RWPE2 (cell line): ENCODE data around the gene TACC2.

ENCODE experiments used
- ATAC-seq: fragments of 200-7000 bp; cut with Tn5 transposase; 3 replicates; pipeline ENCODE4 v1.9.1; 2021; ENCODE audit warnings: low read depth
- DNase-seq: peaks from one replicate; pipeline ENCODE4 v3.0.0-alpha.2; 2020; ENCODE audit warnings: low spot score
- H3K27ac ChIP-seq: fragments of 450-650 bp; 2 replicates; pipeline ENCODE4 v1.5.1; 2017; ENCODE audit warnings: mild to moderate bottlenecking; ENCODE audit not compliant: poor library complexity, severe bottlenecking
- H3K27me3 ChIP-seq: fragments of 250-450 bp; sonication (Bioruptor Pico); 2 replicates; pipeline ENCODE4 v1.5.1; 2021; ENCODE audit warnings: mild to moderate bottlenecking, moderate library complexity; ENCODE audit not compliant: insufficient read depth, poor library complexity, severe bottlenecking
- H3K36me3 ChIP-seq: fragments of 250-450 bp; sonication (Bioruptor Pico); 2 replicates; pipeline ENCODE4 v1.5.1; 2020; ENCODE audit warnings: low read depth, mild to moderate bottlenecking, moderate library complexity
- H3K4me1 ChIP-seq: fragments of 250-450 bp; sonication (Bioruptor Pico); 2 replicates; pipeline ENCODE4 v1.5.1; 2021; ENCODE audit warnings: mild to moderate bottlenecking, moderate library complexity; ENCODE audit not compliant: insufficient read depth, poor library complexity, severe bottlenecking
- H3K4me3 ChIP-seq: fragments of 250-450 bp; sonication (Bioruptor Pico); 2 replicates; pipeline ENCODE4 v1.5.1; 2021; ENCODE audit warnings: mild to moderate bottlenecking, moderate library complexity; ENCODE audit not compliant: severe bottlenecking
- H3K9me3 ChIP-seq: fragments of 250-450 bp; sonication (Bioruptor Pico); 2 replicates; pipeline ENCODE4 v1.5.1; 2021; ENCODE audit warnings: mild to moderate bottlenecking, moderate library complexity; ENCODE audit not compliant: severe bottlenecking
- TF ChIP-seq, protein P1 (sequence below): fragments of 450-650 bp; IDR thresholded peaks from one replicate; pipeline ENCODE4 v1.5.1; 2017; ENCODE audit warnings: mild to moderate bottlenecking, moderate library complexity; ENCODE audit not compliant: poor library complexity, severe bottlenecking

The TACC2 gene

DNA sequence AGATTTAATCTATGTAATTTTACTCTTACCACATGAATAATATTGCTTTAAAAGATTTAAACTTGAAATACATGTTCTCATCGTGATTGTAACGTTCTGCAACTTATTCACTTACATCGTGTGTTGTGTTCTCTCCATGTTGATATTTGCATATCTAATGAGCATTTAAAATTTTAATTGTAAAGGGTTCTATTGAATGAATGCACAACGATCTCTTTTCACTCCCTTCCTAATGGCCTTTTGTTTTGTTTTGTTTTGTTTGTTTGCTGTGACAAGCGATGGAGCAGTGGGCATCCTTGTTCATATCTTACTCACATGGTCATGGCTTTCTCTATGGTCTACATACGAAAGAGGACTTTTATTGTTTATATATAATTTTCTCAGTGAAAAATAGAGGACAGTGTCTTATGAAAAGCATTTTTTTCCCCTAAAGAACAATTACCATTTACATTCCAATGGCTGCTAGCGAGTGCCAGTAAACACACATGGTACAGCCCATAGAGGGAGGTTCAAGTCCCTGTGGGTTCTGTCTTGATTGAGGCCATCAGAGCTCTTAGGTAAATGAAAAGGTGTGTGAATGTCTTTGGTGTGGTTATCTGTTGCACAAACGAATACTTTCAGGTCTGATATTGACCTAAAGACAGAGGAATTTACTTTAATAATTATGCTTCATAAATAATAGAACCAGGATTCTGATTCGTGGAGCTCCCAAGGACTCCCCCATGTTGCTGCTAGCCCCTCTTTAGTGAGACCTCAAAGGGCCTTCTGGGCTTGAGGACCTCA is 314.5 kb downstream of the TACC2 start:
- TF ChIP-seq, protein P1, sequence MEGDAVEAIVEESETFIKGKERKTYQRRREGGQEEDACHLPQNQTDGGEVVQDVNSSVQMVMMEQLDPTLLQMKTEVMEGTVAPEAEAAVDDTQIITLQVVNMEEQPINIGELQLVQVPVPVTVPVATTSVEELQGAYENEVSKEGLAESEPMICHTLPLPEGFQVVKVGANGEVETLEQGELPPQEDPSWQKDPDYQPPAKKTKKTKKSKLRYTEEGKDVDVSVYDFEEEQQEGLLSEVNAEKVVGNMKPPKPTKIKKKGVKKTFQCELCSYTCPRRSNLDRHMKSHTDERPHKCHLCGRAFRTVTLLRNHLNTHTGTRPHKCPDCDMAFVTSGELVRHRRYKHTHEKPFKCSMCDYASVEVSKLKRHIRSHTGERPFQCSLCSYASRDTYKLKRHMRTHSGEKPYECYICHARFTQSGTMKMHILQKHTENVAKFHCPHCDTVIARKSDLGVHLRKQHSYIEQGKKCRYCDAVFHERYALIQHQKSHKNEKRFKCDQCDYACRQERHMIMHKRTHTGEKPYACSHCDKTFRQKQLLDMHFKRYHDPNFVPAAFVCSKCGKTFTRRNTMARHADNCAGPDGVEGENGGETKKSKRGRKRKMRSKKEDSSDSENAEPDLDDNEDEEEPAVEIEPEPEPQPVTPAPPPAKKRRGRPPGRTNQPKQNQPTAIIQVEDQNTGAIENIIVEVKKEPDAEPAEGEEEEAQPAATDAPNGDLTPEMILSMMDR: no peak
- no peak for DNase-seq
- H3K4me3 ChIP-seq: no peak overlapping the region
- no peak overlapping the region for H3K27ac ChIP-seq
- H3K9me3 ChIP-seq: no peaks in the 10 kb centered on the region
- no peaks in the 10 kb centered on the region for H3K27me3 ChIP-seq
- no peak for ATAC-seq
- H3K4me1 ChIP-seq: peaks cover 17% of the 10 kb centered on the region
- H3K36me3 ChIP-seq: no peaks in the 10 kb centered on the region
